ENCODE data around the gene ASRGL1. TPM values are rescaled to one million over a fixed set of nuclear protein-coding genes. Genes with fewer than 3 reads are reported as not detected.
"Not testable (repeated sequence)": the region's sequence is repeated elsewhere in the genome, so short reads cannot be mapped to it uniquely, and the experiment has no call there.

ASRGL1 gene
- total and polyA plus RNA-seq, 8 donors, result 2.9 to 82.0 (median 35.3) TPM

GRCh38 chr11:62324731-62325556 is 12.3 kb upstream of the ASRGL1 start:
- peak in 1 of 2 donors; percentile 66 for DNase-seq
- H3K27ac ChIP-seq, result no peak overlapping the region
- TF ChIP-seq, protein P1, sequence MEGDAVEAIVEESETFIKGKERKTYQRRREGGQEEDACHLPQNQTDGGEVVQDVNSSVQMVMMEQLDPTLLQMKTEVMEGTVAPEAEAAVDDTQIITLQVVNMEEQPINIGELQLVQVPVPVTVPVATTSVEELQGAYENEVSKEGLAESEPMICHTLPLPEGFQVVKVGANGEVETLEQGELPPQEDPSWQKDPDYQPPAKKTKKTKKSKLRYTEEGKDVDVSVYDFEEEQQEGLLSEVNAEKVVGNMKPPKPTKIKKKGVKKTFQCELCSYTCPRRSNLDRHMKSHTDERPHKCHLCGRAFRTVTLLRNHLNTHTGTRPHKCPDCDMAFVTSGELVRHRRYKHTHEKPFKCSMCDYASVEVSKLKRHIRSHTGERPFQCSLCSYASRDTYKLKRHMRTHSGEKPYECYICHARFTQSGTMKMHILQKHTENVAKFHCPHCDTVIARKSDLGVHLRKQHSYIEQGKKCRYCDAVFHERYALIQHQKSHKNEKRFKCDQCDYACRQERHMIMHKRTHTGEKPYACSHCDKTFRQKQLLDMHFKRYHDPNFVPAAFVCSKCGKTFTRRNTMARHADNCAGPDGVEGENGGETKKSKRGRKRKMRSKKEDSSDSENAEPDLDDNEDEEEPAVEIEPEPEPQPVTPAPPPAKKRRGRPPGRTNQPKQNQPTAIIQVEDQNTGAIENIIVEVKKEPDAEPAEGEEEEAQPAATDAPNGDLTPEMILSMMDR (IDR thresholded peaks at IDR 0.05), result peak in 3 of 7 experiments; percentile 13 to 28 (median 22)
- no peak for TF ChIP-seq EP300 (IDR thresholded peaks at IDR 0.05)
- intact Hi-C loops (cut with DNase I; ENCODE audit: low total_unique reads), result no loop called here
- no peaks in the 10 kb centered on the region for H3K36me3 ChIP-seq
- no peak overlapping the region for H3K4me3 ChIP-seq
- H3K4me1 ChIP-seq, result peaks cover 0 to 18% (median 0%) of the 10 kb centered on the region in 4 donors
- no peaks in the 10 kb centered on the region for H3K9me3 ChIP-seq
- H3K27me3 ChIP-seq, result peaks cover 0 to 7% (median 0%) of the 10 kb centered on the region in 3 donors
- 44 to 62% (median 50%) methylated on average over 18 of the region's 18 CpGs for whole genome bisulfite sequencing, 5 donors

GRCh38 chr11:62325781-62326180 is 11.5 kb upstream of the ASRGL1 start:
- H3K27ac ChIP-seq; DNase-seq; H3K4me3 ChIP-seq; H3K27me3 ChIP-seq; intact Hi-C loops (cut with DNase I; ENCODE audit: low total_unique reads); H3K9me3 ChIP-seq; H3K36me3 ChIP-seq: not testable (repeated sequence)
- WGBS, 5 donors, result 35 to 59% (median 40%) methylated on average over 5 of the region's 5 CpGs
- peaks cover 0 to 18% (median 0%) of the 10 kb centered on the region in 4 donors for H3K4me1 ChIP-seq

DNA sequence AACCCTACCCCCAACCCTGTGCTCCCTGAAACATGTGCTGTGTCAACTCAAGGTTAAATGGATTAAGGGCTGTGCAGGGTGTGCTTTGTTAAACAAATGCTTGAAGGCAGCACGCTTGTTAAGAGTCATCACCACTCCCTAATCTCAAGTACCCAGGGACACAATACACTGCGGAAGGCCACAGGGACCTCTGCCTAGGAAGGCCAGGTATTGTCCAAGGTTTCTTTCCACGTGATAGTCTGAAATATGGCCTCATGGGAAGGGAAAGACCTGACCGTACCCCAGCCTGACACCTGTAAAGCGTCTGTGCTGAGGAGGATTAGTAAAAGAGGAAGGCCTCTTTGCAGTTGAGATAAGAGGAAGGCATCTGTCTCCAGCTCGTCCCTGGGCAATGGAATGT is 10.5 kb upstream of the ASRGL1 start:
- WGBS, 5 donors, result 19 to 35% (median 25%) methylated on average over 6 of the region's 6 CpGs
- peaks cover 0 to 18% (median 0%) of the 10 kb centered on the region in 4 donors for H3K4me1 ChIP-seq
- H3K27ac ChIP-seq; H3K9me3 ChIP-seq; H3K4me3 ChIP-seq; intact Hi-C loops (cut with DNase I; ENCODE audit: low total_unique reads); H3K36me3 ChIP-seq; H3K27me3 ChIP-seq; DNase-seq: not testable (repeated sequence)
- TF ChIP-seq POLR2AphosphoS5 (IDR thresholded peaks at IDR 0.05), result peak in 2 of 3 donors; percentile 5 to 9

GRCh38 chr11:62327541-62327940 is 9.7 kb upstream of the ASRGL1 start:
- 84 to 94% (median 91%) methylated on average over 14 of the region's 14 CpGs for WGBS, 5 donors
- DNase-seq; H3K36me3 ChIP-seq; H3K27ac ChIP-seq; H3K27me3 ChIP-seq; H3K4me3 ChIP-seq; intact Hi-C loops (cut with DNase I; ENCODE audit: low total_unique reads); H3K9me3 ChIP-seq: not testable (repeated sequence)
- peaks cover 0 to 18% (median 0%) of the 10 kb centered on the region in 4 donors for H3K4me1 ChIP-seq

DNA sequence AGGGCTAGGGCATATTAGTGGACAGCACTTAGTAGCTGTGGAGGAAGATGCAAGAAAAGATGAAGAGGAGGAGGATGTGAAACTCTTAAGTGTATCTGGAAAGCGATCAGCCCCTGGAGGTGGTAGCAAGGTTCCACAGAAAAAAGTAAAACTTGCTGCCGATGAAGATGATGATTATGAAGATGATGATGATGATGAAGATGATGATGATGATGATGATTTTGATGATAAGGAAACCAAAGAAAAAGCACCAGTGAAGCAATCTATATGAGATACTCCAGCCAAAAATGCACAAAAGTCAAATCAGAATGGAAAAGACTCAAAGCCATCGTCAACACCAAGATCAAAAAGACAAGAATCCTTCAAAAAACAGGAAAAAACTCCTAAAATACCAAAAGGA is 6.0 kb upstream of the ASRGL1 start:
- DNase-seq; intact Hi-C loops (cut with DNase I; ENCODE audit: low total_unique reads); H3K4me1 ChIP-seq; H3K36me3 ChIP-seq; H3K27me3 ChIP-seq; H3K27ac ChIP-seq; H3K9me3 ChIP-seq; H3K4me3 ChIP-seq: not testable (repeated sequence)
- 78 to 93% (median 86%) methylated on average over 3 of the region's 3 CpGs for WGBS, 5 donors

- 75 to 86% (median 85%) methylated on average over 5 of the region's 5 CpGs for WGBS, 5 donors
- intact Hi-C loops (cut with DNase I; ENCODE audit: low total_unique reads), result no loop called here
- TF ChIP-seq, protein P1 (IDR thresholded peaks at IDR 0.05), result no peak
- TF ChIP-seq POLR2A (IDR thresholded peaks at IDR 0.05) (no peak), POLR2AphosphoS5 (IDR thresholded peaks at IDR 0.05) (no peak), EP300 (IDR thresholded peaks at IDR 0.05) (no peak)
- H3K4me3 ChIP-seq, result no peak overlapping the region
- H3K27me3 ChIP-seq, result no peaks in the 10 kb centered on the region
- H3K9me3 ChIP-seq, result no peaks in the 10 kb centered on the region
- peaks cover 0 to 20% (median 15%) of the 10 kb centered on the region in 4 donors for H3K4me1 ChIP-seq
- H3K36me3 ChIP-seq, result no peaks in the 10 kb centered on the region
- H3K27ac ChIP-seq, result no peak overlapping the region
- no peak for DNase-seq
These were observed 3.5 kb upstream of the ASRGL1 start for GRCh38 chr11:62333768-62334167.
